Heart left ventricle (tissue), 16 donors: ENCODE measurements around the gene C5. TPM values are rescaled to one million over a fixed set of nuclear protein-coding genes. Genes with fewer than 3 reads are reported as not detected.

Source experiments
- ATAC-seq, 4 donors: fragments of 200-7000 bp; cut with Tn5 transposase; one replicate each; pipeline ENCODE4 v1.9.1; 2020 to 2022; ENCODE audit warnings: moderate library complexity in 4 of 4, mild to moderate bottlenecking in 3 of 4, moderate number of reproducible peaks in 1 of 4
- DNase-seq, 5 donors: peaks; one replicate each; pipeline ENCODE4 v3.0.0-alpha.2; 2020
- H3K27ac ChIP-seq, 12 donors: fragments of 200-600 bp; sonication (generic) in 4 of 12; one replicate each; pipeline versions ENCODE4 v1.5.0 to v1.8.0; 2016 to 2022; ENCODE audit warnings: mild to moderate bottlenecking in 2 of 12
- H3K27me3 ChIP-seq, 9 donors: fragments of 200-600 bp; sonication (generic) in 2 of 9; one replicate each; pipeline versions ENCODE4 v1.5.1 to v1.8.0; 2016 to 2022; ENCODE audit warnings: mild to moderate bottlenecking in 3 of 9
- H3K36me3 ChIP-seq, 9 donors: fragments of 200-600 bp; sonication (generic) in 2 of 9; one replicate each; pipeline versions ENCODE4 v1.5.0 to v1.8.0; 2018 to 2022; ENCODE audit warnings: mild to moderate bottlenecking in 2 of 9
- H3K4me1 ChIP-seq, 12 donors: fragments of 200-600 bp; sonication (generic) in 4 of 12; one replicate each; pipeline versions ENCODE4 v1.5.0 to v1.8.0; 2016 to 2022; ENCODE audit warnings: mild to moderate bottlenecking in 3 of 12
- H3K4me3 ChIP-seq, 12 donors: fragments of 200-600 bp; sonication (generic) in 4 of 12; one replicate each; pipeline versions ENCODE4 v1.5.0 to v1.8.0; 2017 to 2022; ENCODE audit warnings: mild to moderate bottlenecking in 9 of 12, moderate library complexity in 4 of 12
- H3K9me3 ChIP-seq, 12 donors: fragments of 200-600 bp; sonication (generic) in 4 of 12; one replicate each; pipeline versions ENCODE4 v1.5.0 to v1.8.0; 2016 to 2022; ENCODE audit warnings: mild to moderate bottlenecking in 1 of 12
- CTCF ChIP-seq, 12 donors: fragments of 200-600 bp; sonication (generic) in 4 of 12; IDR thresholded peaks; one replicate each; pipeline versions ENCODE4 v1.5.0 to v1.8.0; 2018 to 2022; ENCODE audit warnings: antibody characterized with exemption in 12 of 12, mild to moderate bottlenecking in 5 of 12
- POLR2A ChIP-seq, 2 donors: fragments of 450-650 bp; IDR thresholded peaks; one replicate each; pipeline ENCODE4 v1.6.1; 2017; ENCODE audit warnings: antibody characterized with exemption in 2 of 2, mild to moderate bottlenecking in 2 of 2, moderate library complexity in 2 of 2
- WGBS, 4 donors: extraction: QIAGEN DNeasy Blood & Tissue Kit in 2 of 4; methylation state at CpG; one replicate each; pipeline versions ENCODE4 v1.1.5 to v1.1.7; 2013 to 2018; 5-methylcytosine and 5-hydroxymethylcytosine counted together
- intact Hi-C, 10 donors: fragments of 100-400 bp; cut with DNase I; formaldehyde crosslinking; loops; one replicate each; pipeline versions ENCODE4 v1.11.1 to v1.14.2; 2022
- polyA plus RNA-seq, 2 donors: library from polyadenylated mRNA; stranded (reverse); fragments of 200-250 nt; gene quantifications; one replicate each; pipeline ENCODE4 v1.2.3, GENCODE V29; 2013
- total RNA-seq, 9 donors: library from RNA; depleted of rRNA in 2 of 9; stranded (reverse); fragments of >200 nt in 2 of 9; fragmentation: NEBNext Ultra II Directional in 3 of 9; extraction: Animal tissue kit (Norgen Biotek cat#: 25700) in 3 of 9; gene quantifications; one replicate each; pipeline versions ENCODE4 v1.1.0 to v1.2.4, GENCODE V29; 2016 to 2023
- donor health status: ischemic (EF 13 %, LVEDD 7.1; RV severe dilation, severe dysfunction).
- donor health status: healthy with polysubstance abuse.
- donor health status: DM: no; HTN: yes; CAD: no.
- donor health status: DM: no; HTN: no; CAD: no.
- donor health status: ischemic (EF 25% LVEDD 6.9; RV normal size, moderate dysfunction).
- donor health status: ischemic (EF 25% LVEDD 5.7; RV mildly dilated, moderate dysfunction).
- donor health status: healthy.
- donor health status: DM: yes; HTN: yes; CAD: no.
- donor health status: ischemic (EF 35%, LVEDD 5.7; RV mildly dilated, moderate dysfunction).
- donor health status: nonischemic (EF 11% LVEDD 7.7; RV severe dilation, severe dysfunction).
- donor health status: DM: yes; HTN: yes; CAD: no.
- donor health status: PGD.
- donor health status: ischemic (EF 29% LVEDD 5.4; RV normal size, mild dysfunction).
- donor health status: nonischemic (EF 23%, LVEDD 6.1; RV moderate dilation, normal function).

Gene C5
- total and polyA plus RNA-seq, 11 donors: 0.32 to 1.8 (median 0.54) TPM

DNA sequence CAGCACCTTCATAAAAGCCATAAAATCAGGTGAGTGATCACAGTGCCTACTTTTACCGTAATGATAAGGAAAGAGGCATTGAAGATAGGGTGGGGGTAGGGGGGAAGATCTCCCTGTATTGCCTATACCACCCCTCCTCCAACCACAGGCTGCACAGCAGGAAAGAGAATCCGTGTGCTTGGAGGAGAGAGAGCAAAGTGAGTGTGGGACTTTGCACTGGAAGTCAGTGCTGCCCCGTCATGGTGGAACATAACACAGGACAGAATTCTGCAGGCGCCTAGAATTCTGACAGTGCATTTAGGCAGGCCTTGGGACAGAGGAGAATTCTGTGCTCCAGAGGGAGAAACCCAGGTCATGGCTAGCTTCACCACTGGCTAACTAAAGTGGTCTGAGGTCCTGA lies 3.5 kb upstream of the C5 start:
- Histone ChIP-seq H3K27ac (no peak overlapping the region), H3K9me3 (peaks cover 0 to 14% (median 0%) of the 10 kb centered on the region in 12 donors), H3K36me3 (no peaks in the 10 kb centered on the region), H3K4me3 (no peak overlapping the region), H3K27me3 (no peaks in the 10 kb centered on the region), H3K4me1 (no peaks in the 10 kb centered on the region)
- intact Hi-C loops: loop anchor here in 1 of 10 donors (10.0 kb wide), 1 partner anchor 439 kb away; no protein-coding TSS in a partner anchor
- ATAC-seq (no peak), DNase-seq (no peak)
- WGBS, 4 donors: 60 to 76% (median 66%) methylated on average over 4 of the region's 4 CpGs
- TF ChIP-seq CTCF (IDR thresholded peaks at IDR 0.05) (no peak), POLR2A (IDR thresholded peaks at IDR 0.05) (no peak)

GRCh38 chr9:121048618-121049017 lies 1.5 kb downstream of the C5 start:
- ATAC-seq (no peak), DNase-seq (no peak)
- intact Hi-C loops: no loop called here
- H3K4me1 ChIP-seq: no peaks in the 10 kb centered on the region
- H3K27me3 ChIP-seq: no peaks in the 10 kb centered on the region
- H3K9me3 ChIP-seq: no peaks in the 10 kb centered on the region
- no peaks in the 10 kb centered on the region for H3K36me3 ChIP-seq
- H3K4me3 ChIP-seq: no peak overlapping the region
- H3K27ac ChIP-seq: no peak overlapping the region
- no peak for TF ChIP-seq CTCF (IDR thresholded peaks at IDR 0.05)
- TF ChIP-seq POLR2A (IDR thresholded peaks at IDR 0.05): no peak

GRCh38 chr9:121048175-121048574 lies 1.9 kb downstream of the C5 start:
- no peaks in the 10 kb centered on the region for H3K36me3 ChIP-seq
- 92 to 100% (median 97%) methylated on average over 2 of the region's 2 CpGs for WGBS, 4 donors
- intact Hi-C loops: no loop called here
- H3K27me3 ChIP-seq: no peaks in the 10 kb centered on the region
- ATAC-seq (no peak), DNase-seq (no peak)
- H3K27ac ChIP-seq: no peak overlapping the region
- no peaks in the 10 kb centered on the region for H3K4me1 ChIP-seq
- TF ChIP-seq CTCF (IDR thresholded peaks at IDR 0.05) (no peak), POLR2A (IDR thresholded peaks at IDR 0.05) (no peak)
- no peak overlapping the region for H3K4me3 ChIP-seq
- no peaks in the 10 kb centered on the region for H3K9me3 ChIP-seq

DNA sequence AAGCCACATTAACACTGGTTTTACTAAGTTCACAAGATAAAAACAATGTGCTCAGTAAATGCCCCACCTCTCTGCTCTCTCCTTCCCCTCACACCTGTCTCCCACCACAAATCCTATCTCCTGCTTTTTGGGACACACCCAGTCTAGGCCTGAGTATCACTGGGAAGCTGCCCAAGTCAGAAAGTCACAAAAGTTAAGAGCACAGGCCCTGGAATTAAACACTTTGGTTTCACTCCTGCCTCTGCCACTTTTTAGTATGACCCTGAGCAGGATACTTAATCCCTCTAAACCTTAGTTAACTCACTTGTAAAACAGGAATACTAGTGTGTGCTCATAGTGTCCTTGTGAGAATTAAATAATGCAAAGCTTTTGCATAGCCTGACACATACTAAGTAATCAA lies 11.3 kb downstream of the C5 start:
- ATAC-seq: no peak
- intact Hi-C loops: no loop called here
- DNase-seq: no peak
- Histone ChIP-seq H3K27ac (peak overlapping the region in 2 of 12 donors; percentile 17 to 52), H3K36me3 (peaks cover 0 to 7% (median 0%) of the 10 kb centered on the region in 9 donors), H3K4me1 (no peaks in the 10 kb centered on the region), H3K9me3 (peaks cover 0 to 10% (median 0%) of the 10 kb centered on the region in 12 donors), H3K27me3 (no peaks in the 10 kb centered on the region), H3K4me3 (no peak overlapping the region)
- TF ChIP-seq CTCF (IDR thresholded peaks at IDR 0.05) (no peak), POLR2A (IDR thresholded peaks at IDR 0.05) (no peak)
